ENCODE measurements around the gene SLIT3.

DNA sequence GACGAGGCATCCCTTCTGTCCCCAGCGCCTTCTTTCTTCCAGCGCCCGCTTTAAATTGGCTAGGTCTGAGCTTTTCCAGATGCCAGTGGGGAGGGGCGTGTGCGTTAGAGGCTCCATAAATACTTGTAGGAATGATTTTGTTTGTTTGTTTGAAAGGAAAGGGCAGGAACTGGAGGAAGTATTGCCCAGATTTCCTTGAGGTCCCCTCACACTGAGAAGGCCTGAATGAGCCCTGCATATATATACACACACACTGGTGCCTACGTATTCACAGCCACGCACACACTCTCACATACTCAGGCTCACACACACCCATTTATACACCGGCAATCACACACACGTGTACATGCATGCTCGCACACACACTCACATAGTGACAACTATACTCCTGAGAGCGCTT, 1.0 kb upstream of the SLIT3 start:
- TF ChIP-seq POLR2A (IDR thresholded peaks at IDR 0.05; ENCODE audit: extremely low read depth, insufficient read length) (no peak), MYC (IDR thresholded peaks at IDR 0.05; ENCODE audit: low read depth, low read length) (no peak)
- TF ChIP-seq, protein P1, sequence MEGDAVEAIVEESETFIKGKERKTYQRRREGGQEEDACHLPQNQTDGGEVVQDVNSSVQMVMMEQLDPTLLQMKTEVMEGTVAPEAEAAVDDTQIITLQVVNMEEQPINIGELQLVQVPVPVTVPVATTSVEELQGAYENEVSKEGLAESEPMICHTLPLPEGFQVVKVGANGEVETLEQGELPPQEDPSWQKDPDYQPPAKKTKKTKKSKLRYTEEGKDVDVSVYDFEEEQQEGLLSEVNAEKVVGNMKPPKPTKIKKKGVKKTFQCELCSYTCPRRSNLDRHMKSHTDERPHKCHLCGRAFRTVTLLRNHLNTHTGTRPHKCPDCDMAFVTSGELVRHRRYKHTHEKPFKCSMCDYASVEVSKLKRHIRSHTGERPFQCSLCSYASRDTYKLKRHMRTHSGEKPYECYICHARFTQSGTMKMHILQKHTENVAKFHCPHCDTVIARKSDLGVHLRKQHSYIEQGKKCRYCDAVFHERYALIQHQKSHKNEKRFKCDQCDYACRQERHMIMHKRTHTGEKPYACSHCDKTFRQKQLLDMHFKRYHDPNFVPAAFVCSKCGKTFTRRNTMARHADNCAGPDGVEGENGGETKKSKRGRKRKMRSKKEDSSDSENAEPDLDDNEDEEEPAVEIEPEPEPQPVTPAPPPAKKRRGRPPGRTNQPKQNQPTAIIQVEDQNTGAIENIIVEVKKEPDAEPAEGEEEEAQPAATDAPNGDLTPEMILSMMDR (IDR thresholded peaks at IDR 0.05; ENCODE audit: low read depth, low read length), result no peak
- TF ChIP-seq, protein P2, sequence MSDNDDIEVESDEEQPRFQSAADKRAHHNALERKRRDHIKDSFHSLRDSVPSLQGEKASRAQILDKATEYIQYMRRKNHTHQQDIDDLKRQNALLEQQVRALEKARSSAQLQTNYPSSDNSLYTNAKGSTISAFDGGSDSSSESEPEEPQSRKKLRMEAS (IDR thresholded peaks at IDR 0.05; ENCODE audit: low read depth, low read length), result no peak

All from NB4 (cell line).